GM06990 (cell line): ENCODE results near the gene EMC6.

Experiments used
- DNase-seq: peaks from one replicate; pipeline ENCODE4 v3.0.0-alpha.2; 2011; ENCODE audit not compliant: insufficient read length; ENCODE audit errors: extremely low read depth
- H3K27me3 ChIP-seq: replicated peaks from 2 replicates; pipeline ENCODE4 v1.6.0; 2011; ENCODE audit warnings: low read length; ENCODE audit not compliant: control insufficient read depth, insufficient read depth
- H3K36me3 ChIP-seq: 2 replicates; pipeline ENCODE4 v1.5.1; 2011; ENCODE audit warnings: low read length; ENCODE audit not compliant: control insufficient read depth, insufficient read depth
- H3K4me3 ChIP-seq: replicated peaks from 2 replicates; pipeline ENCODE4 v1.5.1; 2011; ENCODE audit warnings: low read depth, mild to moderate bottlenecking, control low read depth, low read length
- TF ChIP-seq, protein P1 (sequence below): IDR thresholded peaks from 2 replicates; pipeline ENCODE4 v1.5.1; 2011; ENCODE audit warnings: low read length, control low read depth, mild to moderate bottlenecking, inconsistent platforms; ENCODE audit not compliant: insufficient read depth, poor library complexity, severe bottlenecking

The EMC6 gene

DNA sequence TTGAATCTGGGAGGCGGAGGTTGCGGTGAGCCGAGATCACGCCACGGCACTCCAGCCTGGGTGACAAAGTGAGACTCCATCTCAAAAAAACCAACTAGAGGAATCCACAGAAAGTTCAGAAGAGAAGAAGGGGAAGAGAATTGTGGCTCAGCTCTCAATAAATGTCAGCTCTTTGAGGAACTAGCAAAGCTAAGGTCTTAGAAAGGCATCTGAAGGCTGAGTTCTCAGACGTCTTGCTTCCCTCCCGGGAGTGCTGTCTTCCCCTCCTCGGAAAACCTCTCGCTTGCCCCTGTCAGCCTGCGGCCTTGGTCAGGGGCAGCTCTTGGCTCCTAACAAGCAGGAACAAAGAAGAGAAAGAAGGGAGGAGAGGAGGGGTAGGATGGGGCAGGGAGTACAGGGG, 37.8 kb upstream of the EMC6 start:
- H3K36me3 ChIP-seq: peaks cover 11% of the 10 kb centered on the region

GRCh38 chr17:3632287-3632686, 36.3 kb upstream of the EMC6 start:
- TF ChIP-seq, protein P1, sequence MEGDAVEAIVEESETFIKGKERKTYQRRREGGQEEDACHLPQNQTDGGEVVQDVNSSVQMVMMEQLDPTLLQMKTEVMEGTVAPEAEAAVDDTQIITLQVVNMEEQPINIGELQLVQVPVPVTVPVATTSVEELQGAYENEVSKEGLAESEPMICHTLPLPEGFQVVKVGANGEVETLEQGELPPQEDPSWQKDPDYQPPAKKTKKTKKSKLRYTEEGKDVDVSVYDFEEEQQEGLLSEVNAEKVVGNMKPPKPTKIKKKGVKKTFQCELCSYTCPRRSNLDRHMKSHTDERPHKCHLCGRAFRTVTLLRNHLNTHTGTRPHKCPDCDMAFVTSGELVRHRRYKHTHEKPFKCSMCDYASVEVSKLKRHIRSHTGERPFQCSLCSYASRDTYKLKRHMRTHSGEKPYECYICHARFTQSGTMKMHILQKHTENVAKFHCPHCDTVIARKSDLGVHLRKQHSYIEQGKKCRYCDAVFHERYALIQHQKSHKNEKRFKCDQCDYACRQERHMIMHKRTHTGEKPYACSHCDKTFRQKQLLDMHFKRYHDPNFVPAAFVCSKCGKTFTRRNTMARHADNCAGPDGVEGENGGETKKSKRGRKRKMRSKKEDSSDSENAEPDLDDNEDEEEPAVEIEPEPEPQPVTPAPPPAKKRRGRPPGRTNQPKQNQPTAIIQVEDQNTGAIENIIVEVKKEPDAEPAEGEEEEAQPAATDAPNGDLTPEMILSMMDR: no peak
- no peak for DNase-seq
- Histone ChIP-seq H3K4me3 (no peak overlapping the region), H3K27me3 (no peaks in the 10 kb centered on the region), H3K36me3 (peaks cover 9% of the 10 kb centered on the region)

More for the DNA sequence above, 37.8 kb upstream of the EMC6 start:
- DNase-seq: no peak
- TF ChIP-seq, protein P1: no peak
- no peak overlapping the region for H3K4me3 ChIP-seq
- H3K27me3 ChIP-seq: no peaks in the 10 kb centered on the region

DNA sequence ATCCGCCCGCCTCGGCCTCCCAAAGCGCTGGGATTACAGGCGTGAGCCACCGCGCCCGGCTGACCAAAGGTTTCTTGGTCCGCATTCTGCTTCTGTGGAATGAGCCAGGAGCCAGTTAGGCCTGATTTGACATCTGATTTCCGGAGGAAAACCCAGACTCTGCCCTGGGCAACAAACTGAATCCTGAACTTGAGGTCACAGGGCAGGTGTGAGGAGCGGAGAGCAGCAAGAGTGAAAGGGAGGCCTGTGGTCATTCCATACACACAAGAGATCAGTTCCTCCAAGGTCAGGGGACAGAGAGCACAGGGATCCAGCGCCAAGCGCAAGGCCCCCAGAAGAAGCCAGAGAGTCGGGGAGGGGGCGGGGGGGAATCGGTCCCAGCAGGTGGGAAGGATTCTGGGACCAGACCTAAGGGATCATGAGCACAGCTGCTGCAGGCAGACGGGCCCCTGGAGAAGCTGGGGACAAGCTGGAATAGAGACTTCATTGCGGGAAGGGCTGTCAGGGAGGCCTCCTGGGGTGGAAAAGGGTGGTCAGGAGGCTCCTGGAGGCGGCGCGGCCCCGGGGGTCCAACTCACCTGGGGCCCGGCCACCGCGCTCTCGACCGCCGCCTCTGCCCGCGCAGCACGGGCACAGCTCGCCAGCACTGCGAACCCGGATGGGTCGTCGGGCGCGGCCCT, 33.0 kb upstream of the EMC6 start:
- Histone ChIP-seq H3K4me3 (peak overlapping the region; percentile 94), H3K27me3 (no peaks in the 10 kb centered on the region), H3K36me3 (peaks cover 2% of the 10 kb centered on the region)
- no peak for DNase-seq
- TF ChIP-seq, protein P1: no peak

GRCh38 chr17:3636154-3636907, 32.3 kb upstream of the EMC6 start, which contains the start of the genes CTNS and SHPK:
TSS of gene CTNS (plus strand) at chr17:3636760. CDS start at chr17:3640207, 3,447 bp downstream.
TSS of gene SHPK (minus strand) at chr17:3636250. CDS start at chr17:3636219, 31 bp downstream.
- peak; percentile 96 for DNase-seq
- Histone ChIP-seq H3K27me3 (no peaks in the 10 kb centered on the region), H3K36me3 (peaks cover 2% of the 10 kb centered on the region), H3K4me3 (peak within 1 kb of the TSS; percentile 94)
- TF ChIP-seq, protein P1: no peak

- no peaks in the 10 kb centered on the region for H3K27me3 ChIP-seq
- H3K36me3 ChIP-seq: peaks cover 2% of the 10 kb centered on the region
- TF ChIP-seq, protein P1: no peak
- peak overlapping the region; percentile 94 for H3K4me3 ChIP-seq
- DNase-seq: no peak
These were observed 31.7 kb upstream of the EMC6 start for GRCh38 chr17:3636908-3637373.
